Osteoblast (primary cell): Measurements from ENCODE around the gene FHIT. TPM values are rescaled to one million over a fixed set of nuclear protein-coding genes. Genes with fewer than 3 reads are reported as not detected.
"Not testable (repeated sequence)": the region's sequence is repeated elsewhere in the genome, so short reads cannot be mapped to it uniquely, and the experiment has no call there.

Source experiments
- DNase-seq: peaks from one replicate; pipeline ENCODE4 v3.0.0; 2011; ENCODE audit warnings: low spot score, mixed read lengths; ENCODE audit not compliant: insufficient read length; ENCODE audit errors: missing footprints
- H2AFZ ChIP-seq: 2 replicates; pipeline ENCODE4 v1.6.0; 2011; ENCODE audit warnings: mild to moderate bottlenecking, low read length
- H3K27ac ChIP-seq: 2 replicates; pipeline ENCODE4 v1.5.1; 2011; ENCODE audit warnings: mild to moderate bottlenecking, low read depth, low read length, moderate library complexity
- H3K27me3 ChIP-seq: 2 replicates; pipeline ENCODE4 v1.6.0; 2012; ENCODE audit warnings: mild to moderate bottlenecking, control low read depth, inconsistent platforms, low read length, moderate library complexity; ENCODE audit not compliant: insufficient read depth
- H3K36me3 ChIP-seq: 2 replicates; pipeline ENCODE4 v1.5.1; 2011; ENCODE audit warnings: mild to moderate bottlenecking, low read length, control low read depth, moderate library complexity; ENCODE audit not compliant: insufficient read depth
- H3K4me1 ChIP-seq: 2 replicates; pipeline ENCODE4 v1.5.1; 2011; ENCODE audit warnings: mild to moderate bottlenecking, low read length, control low read depth, moderate library complexity; ENCODE audit not compliant: insufficient read depth
- H3K4me2 ChIP-seq: 2 replicates; pipeline ENCODE4 v1.6.0; 2011; ENCODE audit warnings: mild to moderate bottlenecking, low read length; ENCODE audit not compliant: insufficient read depth
- H3K4me3 ChIP-seq: fragments of 200-600 bp; sonication (generic); 3 replicates; pipeline ENCODE4 v1.5.1; 2012; ENCODE audit warnings: mild to moderate bottlenecking, low read length, inconsistent platforms; ENCODE audit not compliant: insufficient read depth
- H3K79me2 ChIP-seq: 2 replicates; pipeline ENCODE4 v1.6.0; 2012; ENCODE audit warnings: mild to moderate bottlenecking, low read length, control low read depth, inconsistent platforms; ENCODE audit not compliant: insufficient read depth
- H3K9me3 ChIP-seq: 2 replicates; pipeline ENCODE4 v1.5.1; 2011; ENCODE audit warnings: low read depth, low read length, control low read depth
- H4K20me1 ChIP-seq: 2 replicates; pipeline ENCODE4 v1.6.0; 2012; ENCODE audit warnings: mild to moderate bottlenecking, low read length, control low read depth; ENCODE audit not compliant: insufficient read depth
- total RNA-seq: library from RNA; depleted of rRNA; stranded (reverse); fragments of >200 nt; gene quantifications from 2 replicates; pipeline ENCODE4 v1.2.3, GENCODE V29; 2012
- TF ChIP-seq, protein P1 (sequence below): IDR thresholded peaks from 2 replicates; pipeline ENCODE4 v1.5.1; 2011; ENCODE audit warnings: mild to moderate bottlenecking, low read depth, low read length, moderate library complexity; ENCODE audit errors: extremely low read depth

Gene FHIT
- total RNA-seq, 1 donor = 3.3 TPM

DNA sequence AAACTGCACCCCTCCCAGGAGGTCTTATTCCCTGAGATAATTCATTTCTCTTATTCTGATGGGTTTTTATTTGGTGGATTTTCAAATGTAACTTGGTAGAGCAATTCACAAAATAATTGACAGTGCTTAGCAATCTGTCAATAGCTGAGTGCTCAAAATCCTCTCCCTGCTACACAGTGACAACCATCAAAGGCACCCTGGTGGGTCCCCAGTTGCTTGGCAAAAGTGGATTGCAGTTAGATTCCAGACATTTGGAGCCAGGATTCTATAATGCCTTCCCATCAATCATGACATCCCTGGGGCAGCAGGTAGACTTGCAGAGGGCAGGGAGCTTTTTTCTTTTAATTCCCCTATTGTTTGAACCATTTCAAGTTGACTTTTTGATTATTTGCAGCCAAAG lies 59.0 kb downstream of the FHIT start:
- H3K27ac ChIP-seq = no peak overlapping the region
- H4K20me1 ChIP-seq = no peaks in the 10 kb centered on the region
- H2AFZ ChIP-seq = no peak overlapping the region
- no peak overlapping the region for H3K4me3 ChIP-seq
- no peaks in the 10 kb centered on the region for H3K4me1 ChIP-seq
- no peaks in the 10 kb centered on the region for H3K27me3 ChIP-seq
- H3K4me2 ChIP-seq = no peak overlapping the region
- no peaks in the 10 kb centered on the region for H3K36me3 ChIP-seq
- H3K79me2 ChIP-seq = no peaks in the 10 kb centered on the region
- TF ChIP-seq, protein P1, sequence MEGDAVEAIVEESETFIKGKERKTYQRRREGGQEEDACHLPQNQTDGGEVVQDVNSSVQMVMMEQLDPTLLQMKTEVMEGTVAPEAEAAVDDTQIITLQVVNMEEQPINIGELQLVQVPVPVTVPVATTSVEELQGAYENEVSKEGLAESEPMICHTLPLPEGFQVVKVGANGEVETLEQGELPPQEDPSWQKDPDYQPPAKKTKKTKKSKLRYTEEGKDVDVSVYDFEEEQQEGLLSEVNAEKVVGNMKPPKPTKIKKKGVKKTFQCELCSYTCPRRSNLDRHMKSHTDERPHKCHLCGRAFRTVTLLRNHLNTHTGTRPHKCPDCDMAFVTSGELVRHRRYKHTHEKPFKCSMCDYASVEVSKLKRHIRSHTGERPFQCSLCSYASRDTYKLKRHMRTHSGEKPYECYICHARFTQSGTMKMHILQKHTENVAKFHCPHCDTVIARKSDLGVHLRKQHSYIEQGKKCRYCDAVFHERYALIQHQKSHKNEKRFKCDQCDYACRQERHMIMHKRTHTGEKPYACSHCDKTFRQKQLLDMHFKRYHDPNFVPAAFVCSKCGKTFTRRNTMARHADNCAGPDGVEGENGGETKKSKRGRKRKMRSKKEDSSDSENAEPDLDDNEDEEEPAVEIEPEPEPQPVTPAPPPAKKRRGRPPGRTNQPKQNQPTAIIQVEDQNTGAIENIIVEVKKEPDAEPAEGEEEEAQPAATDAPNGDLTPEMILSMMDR = no peak
- H3K9me3 ChIP-seq = no peaks in the 10 kb centered on the region
- no peak for DNase-seq

DNA sequence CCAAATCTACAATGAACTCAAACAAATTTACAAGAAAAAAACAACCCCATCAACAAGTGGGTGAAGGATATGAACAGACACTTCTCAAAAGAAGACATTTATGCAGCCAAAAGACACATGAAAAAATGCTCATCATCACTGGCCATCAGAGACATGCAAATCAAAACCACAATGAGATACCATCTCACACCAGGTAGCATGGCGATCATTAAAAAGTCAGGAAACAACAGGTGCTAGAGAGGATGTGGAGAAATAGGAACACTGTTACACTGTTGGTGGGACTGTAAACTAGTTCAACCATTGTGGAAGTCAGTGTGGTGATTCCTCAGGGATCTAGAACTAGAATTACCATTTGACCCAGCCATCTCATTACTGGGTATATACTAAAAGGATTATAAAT lies 61.0 kb downstream of the FHIT start:
- not testable (repeated sequence) for H2AFZ ChIP-seq, H3K27ac ChIP-seq, H3K4me2 ChIP-seq, H3K9me3 ChIP-seq, H3K27me3 ChIP-seq, H3K79me2 ChIP-seq, H4K20me1 ChIP-seq, DNase-seq, H3K36me3 ChIP-seq, H3K4me1 ChIP-seq, H3K4me3 ChIP-seq

DNA sequence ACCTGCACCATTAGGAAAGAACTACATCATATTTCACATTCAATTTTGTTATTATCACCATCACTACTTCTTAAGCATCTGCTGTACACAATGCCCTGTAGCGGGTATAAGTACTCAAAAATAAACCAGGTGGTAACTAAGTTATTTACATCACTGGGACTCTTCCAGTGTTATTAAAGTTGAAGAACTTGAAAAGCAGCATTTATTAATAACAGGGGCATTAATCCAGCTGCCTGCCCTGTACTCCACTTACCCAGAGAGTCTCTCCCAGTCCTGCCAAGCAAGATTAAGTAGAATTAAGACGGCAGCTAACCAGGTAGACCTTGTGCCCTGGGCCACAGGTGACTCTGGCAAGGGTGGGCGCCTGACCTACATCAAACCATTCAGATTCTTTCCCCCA lies 65.2 kb downstream of the FHIT start:
- H3K27ac ChIP-seq = no peak overlapping the region
- DNase-seq = no peak
- no peak overlapping the region for H3K4me2 ChIP-seq
- H4K20me1 ChIP-seq = no peaks in the 10 kb centered on the region
- no peaks in the 10 kb centered on the region for H3K79me2 ChIP-seq
- H3K9me3 ChIP-seq = no peaks in the 10 kb centered on the region
- H2AFZ ChIP-seq = no peak overlapping the region
- no peaks in the 10 kb centered on the region for H3K27me3 ChIP-seq
- no peak overlapping the region for H3K4me3 ChIP-seq
- no peaks in the 10 kb centered on the region for H3K4me1 ChIP-seq
- H3K36me3 ChIP-seq = no peaks in the 10 kb centered on the region
- TF ChIP-seq, protein P1 = no peak

DNA sequence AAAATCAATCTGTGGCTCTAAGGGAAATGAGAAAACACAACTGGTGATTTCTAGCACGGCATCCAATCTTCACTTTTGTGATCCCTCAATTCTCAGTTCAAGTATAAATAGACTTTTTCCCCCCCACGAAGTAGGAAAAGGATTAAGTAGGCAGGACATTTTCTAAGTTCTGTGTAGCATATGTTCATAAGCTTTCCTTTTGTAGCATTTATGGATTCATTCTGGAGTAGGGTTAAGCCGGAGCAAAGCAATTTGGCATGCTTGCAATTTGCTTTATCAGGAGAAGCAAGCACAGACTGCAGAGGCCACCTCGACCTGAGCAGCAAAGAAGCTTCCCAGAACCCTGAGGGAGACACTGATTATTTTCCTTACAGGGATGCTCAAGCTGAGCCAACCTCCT lies 66.3 kb downstream of the FHIT start:
- H2AFZ ChIP-seq = no peak overlapping the region
- H3K36me3 ChIP-seq = no peaks in the 10 kb centered on the region
- no peak overlapping the region for H3K27ac ChIP-seq
- H3K27me3 ChIP-seq = no peaks in the 10 kb centered on the region
- no peaks in the 10 kb centered on the region for H3K9me3 ChIP-seq
- no peak overlapping the region for H3K4me2 ChIP-seq
- no peaks in the 10 kb centered on the region for H3K4me1 ChIP-seq
- no peak overlapping the region for H3K4me3 ChIP-seq
- TF ChIP-seq, protein P1 = no peak
- H4K20me1 ChIP-seq = no peaks in the 10 kb centered on the region
- H3K79me2 ChIP-seq = no peaks in the 10 kb centered on the region
- DNase-seq = no peak

DNA sequence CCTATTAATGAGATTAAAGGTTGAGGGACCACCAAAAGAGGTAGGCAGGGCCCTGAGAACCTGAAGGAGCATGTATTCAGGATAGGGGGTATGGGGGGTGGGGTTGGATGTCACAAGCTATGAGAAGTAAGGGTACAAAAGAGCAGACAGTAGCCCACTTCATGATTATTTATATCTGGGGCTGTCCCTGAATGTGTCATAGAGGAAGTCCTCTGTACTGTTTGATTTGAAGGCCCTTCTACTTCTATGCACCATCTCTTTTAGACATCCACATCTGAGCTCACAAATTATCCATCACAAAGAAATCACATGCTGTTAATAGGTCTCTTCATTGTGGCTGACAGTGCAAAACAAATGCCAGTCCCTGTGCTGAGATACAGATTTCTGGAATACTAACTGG lies 68.6 kb downstream of the FHIT start:
- no peak for DNase-seq
- TF ChIP-seq, protein P1 = no peak

More for the DNA sequence above, 68.6 kb downstream of the FHIT start:
- no peak overlapping the region for H3K27ac ChIP-seq
- no peaks in the 10 kb centered on the region for H3K36me3 ChIP-seq
- H2AFZ ChIP-seq = no peak overlapping the region
- no peak overlapping the region for H3K4me2 ChIP-seq
- no peaks in the 10 kb centered on the region for H3K79me2 ChIP-seq
- H3K27me3 ChIP-seq = no peaks in the 10 kb centered on the region
- no peaks in the 10 kb centered on the region for H3K4me1 ChIP-seq
- H3K4me3 ChIP-seq = no peak overlapping the region
- H4K20me1 ChIP-seq = no peaks in the 10 kb centered on the region
- H3K9me3 ChIP-seq = no peaks in the 10 kb centered on the region
